Vagina (tissue), 2 donors: Measurements from ENCODE around the gene PTCHD4. TPM values are rescaled to one million over a fixed set of nuclear protein-coding genes. Genes with fewer than 3 reads are reported as not detected.

Source experiments
- DNase-seq, 2 donors: peaks; one replicate each; pipeline ENCODE4 v3.0.0-alpha.2; 2017; ENCODE audit errors: extremely low spot score in 2 of 2
- H3K27ac ChIP-seq: fragments of 200-600 bp; sonication (generic); one replicate; pipeline ENCODE4 v1.5.1; 2019
- H3K27me3 ChIP-seq: fragments of 200-600 bp; sonication (generic); one replicate; pipeline ENCODE4 v1.5.1; 2019
- H3K36me3 ChIP-seq, 2 donors: fragments of 200-600 bp; sonication (generic); one replicate each; pipeline ENCODE4 v1.5.1; 2017 to 2019
- H3K4me1 ChIP-seq: fragments of 200-600 bp; sonication (generic); one replicate; pipeline ENCODE4 v1.5.1; 2019
- H3K4me3 ChIP-seq, 2 donors: fragments of 200-600 bp; sonication (generic); 1 replicate in 1 of 2; 2 replicates in 1 of 2; pipeline ENCODE4 v1.5.1; 2016 to 2019
- H3K9me3 ChIP-seq: fragments of 200-600 bp; sonication (generic); one replicate; pipeline ENCODE4 v1.5.1; 2019
- POLR2A ChIP-seq, 2 donors: fragments of 450-650 bp; IDR thresholded peaks; one replicate each; pipeline ENCODE4 v1.6.1; 2017; ENCODE audit warnings: antibody characterized with exemption in 2 of 2, mild to moderate bottlenecking in 2 of 2, moderate library complexity in 2 of 2
- POLR2AphosphoS5 ChIP-seq, 2 donors: sonication (generic); formaldehyde crosslinking; IDR thresholded peaks; one replicate each; pipeline ENCODE4 v1.9.0; 2017; ENCODE audit warnings: antibody characterized with exemption in 2 of 2, mild to moderate bottlenecking in 2 of 2, low read depth in 1 of 2; ENCODE audit not compliant: insufficient read depth in 1 of 2
- intact Hi-C: fragments of 100-400 bp; cut with DNase I; formaldehyde crosslinking; loops from one replicate; pipeline ENCODE4 v1.15.1; 2023
- total RNA-seq: library from RNA; depleted of rRNA; stranded (reverse); fragments of >200 nt; gene quantifications from one replicate; pipeline ENCODE4 v1.2.3, GENCODE V29; 2016
- TF ChIP-seq, protein P1 (sequence below), 3 experiments: fragments of 450-650 bp in 2 of 3; fragments of 200-600 bp in 1 of 3; sonication (generic) in 1 of 3; IDR thresholded peaks; one replicate each; pipeline ENCODE4 v1.5.1; 2017 to 2019; ENCODE audit warnings: antibody characterized with exemption in 3 of 3, mild to moderate bottlenecking in 2 of 3, moderate library complexity in 2 of 3

Gene PTCHD4
- total RNA-seq, 1 donor from 2014 or later, result not detected

DNA sequence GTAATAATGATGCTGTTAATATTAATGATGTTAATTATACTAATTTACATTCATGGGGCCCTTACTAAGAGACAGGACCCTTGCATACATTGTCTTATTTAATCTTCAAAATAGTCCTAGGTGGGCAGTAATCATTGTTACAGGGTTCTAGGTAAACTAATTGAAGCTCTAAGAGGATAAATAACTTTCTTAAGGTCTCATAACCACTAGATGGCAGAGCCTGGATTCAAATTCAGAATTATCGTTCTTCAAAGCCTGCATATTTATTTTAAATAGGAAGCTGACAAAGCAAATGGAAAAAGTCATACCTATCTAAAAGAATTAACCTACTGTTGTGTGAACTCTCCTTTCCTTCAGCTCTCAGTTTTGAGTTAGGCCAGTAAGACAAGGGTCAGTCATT lies 23.5 kb downstream of the PTCHD4 start:
- no peak for TF ChIP-seq POLR2AphosphoS5 (IDR thresholded peaks at IDR 0.05; ENCODE audit: insufficient read depth in 1 of 2, low read depth in 1 of 2)
- TF ChIP-seq, protein P1, sequence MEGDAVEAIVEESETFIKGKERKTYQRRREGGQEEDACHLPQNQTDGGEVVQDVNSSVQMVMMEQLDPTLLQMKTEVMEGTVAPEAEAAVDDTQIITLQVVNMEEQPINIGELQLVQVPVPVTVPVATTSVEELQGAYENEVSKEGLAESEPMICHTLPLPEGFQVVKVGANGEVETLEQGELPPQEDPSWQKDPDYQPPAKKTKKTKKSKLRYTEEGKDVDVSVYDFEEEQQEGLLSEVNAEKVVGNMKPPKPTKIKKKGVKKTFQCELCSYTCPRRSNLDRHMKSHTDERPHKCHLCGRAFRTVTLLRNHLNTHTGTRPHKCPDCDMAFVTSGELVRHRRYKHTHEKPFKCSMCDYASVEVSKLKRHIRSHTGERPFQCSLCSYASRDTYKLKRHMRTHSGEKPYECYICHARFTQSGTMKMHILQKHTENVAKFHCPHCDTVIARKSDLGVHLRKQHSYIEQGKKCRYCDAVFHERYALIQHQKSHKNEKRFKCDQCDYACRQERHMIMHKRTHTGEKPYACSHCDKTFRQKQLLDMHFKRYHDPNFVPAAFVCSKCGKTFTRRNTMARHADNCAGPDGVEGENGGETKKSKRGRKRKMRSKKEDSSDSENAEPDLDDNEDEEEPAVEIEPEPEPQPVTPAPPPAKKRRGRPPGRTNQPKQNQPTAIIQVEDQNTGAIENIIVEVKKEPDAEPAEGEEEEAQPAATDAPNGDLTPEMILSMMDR (IDR thresholded peaks at IDR 0.05), result no peak
- no peak for TF ChIP-seq POLR2A (IDR thresholded peaks at IDR 0.05)
- no peaks in the 10 kb centered on the region for H3K27me3 ChIP-seq

DNA sequence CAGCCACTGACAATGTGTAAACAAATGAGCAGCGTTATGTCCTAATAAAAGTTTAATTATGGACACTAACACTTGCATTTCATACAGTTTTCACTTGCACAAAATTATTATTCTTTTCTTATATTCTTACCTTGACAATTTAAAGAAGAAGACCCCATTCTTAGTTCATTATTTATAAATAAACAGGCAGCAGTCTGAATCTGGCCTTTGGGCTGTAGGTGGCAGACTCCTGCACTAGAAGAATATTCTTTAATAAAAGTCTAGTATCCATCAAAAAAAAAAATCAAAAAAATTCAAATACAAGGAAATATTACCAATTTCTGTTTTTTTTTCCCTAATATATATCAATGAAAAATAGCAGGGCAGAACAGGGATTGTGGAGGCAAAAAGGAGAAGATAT lies 24.8 kb downstream of the PTCHD4 start:
- Histone ChIP-seq H3K27me3 (no peaks in the 10 kb centered on the region), H3K27ac (no peak overlapping the region), H3K4me3 (no peak overlapping the region), H3K4me1 (no peaks in the 10 kb centered on the region), H3K36me3 (no peaks in the 10 kb centered on the region), H3K9me3 (no peaks in the 10 kb centered on the region)
- intact Hi-C loops, result no loop called here
- TF ChIP-seq POLR2AphosphoS5 (IDR thresholded peaks at IDR 0.05; ENCODE audit: insufficient read depth in 1 of 2, low read depth in 1 of 2) (no peak), POLR2A (IDR thresholded peaks at IDR 0.05) (no peak)
- TF ChIP-seq, protein P1 (IDR thresholded peaks at IDR 0.05), result no peak
- no peak for DNase-seq

More for the DNA sequence above, 23.5 kb downstream of the PTCHD4 start:
- H3K4me1 ChIP-seq, result no peaks in the 10 kb centered on the region
- no peaks in the 10 kb centered on the region for H3K36me3 ChIP-seq
- no peak for DNase-seq
- no peak overlapping the region for H3K4me3 ChIP-seq
- intact Hi-C loops, result no loop called here
- H3K27ac ChIP-seq, result no peak overlapping the region
- no peaks in the 10 kb centered on the region for H3K9me3 ChIP-seq

DNA sequence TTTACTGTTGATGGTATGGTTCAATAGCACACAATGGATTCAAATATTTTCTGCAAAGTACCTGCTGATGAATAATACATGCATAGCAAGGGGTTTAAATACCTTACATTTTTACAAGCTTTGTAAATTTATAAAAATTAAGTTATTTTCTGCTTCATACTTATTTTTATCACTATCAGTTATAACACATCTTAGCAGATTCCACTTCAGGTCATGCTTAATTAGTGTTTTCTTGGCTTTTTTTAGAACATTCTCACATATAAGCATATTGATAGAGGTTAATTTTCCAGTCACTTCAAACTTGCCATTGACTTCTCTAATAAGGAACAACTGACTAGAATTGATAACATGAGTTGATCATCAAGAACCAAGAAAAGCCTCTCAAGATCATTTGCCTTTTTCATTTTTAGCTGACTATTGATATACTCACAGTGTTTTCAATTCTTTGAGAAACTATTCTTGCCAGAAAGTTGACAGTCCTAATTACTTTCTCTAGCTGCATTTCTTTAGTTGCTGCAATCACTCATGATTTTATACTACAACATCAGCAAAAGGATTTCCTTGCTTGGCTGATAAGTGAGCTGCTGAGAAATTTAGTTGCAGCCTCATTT lies 25.8 kb downstream of the PTCHD4 start:
- H3K36me3 ChIP-seq, result no peaks in the 10 kb centered on the region
- TF ChIP-seq, protein P1 (IDR thresholded peaks at IDR 0.05), result no peak
- no peak for TF ChIP-seq POLR2AphosphoS5 (IDR thresholded peaks at IDR 0.05; ENCODE audit: insufficient read depth in 1 of 2, low read depth in 1 of 2)
- no peak overlapping the region for H3K4me3 ChIP-seq
- no peaks in the 10 kb centered on the region for H3K4me1 ChIP-seq
- no peaks in the 10 kb centered on the region for H3K9me3 ChIP-seq
- H3K27ac ChIP-seq, result no peak overlapping the region
- no peak for DNase-seq
- intact Hi-C loops, result no loop called here
- H3K27me3 ChIP-seq, result no peaks in the 10 kb centered on the region

DNA sequence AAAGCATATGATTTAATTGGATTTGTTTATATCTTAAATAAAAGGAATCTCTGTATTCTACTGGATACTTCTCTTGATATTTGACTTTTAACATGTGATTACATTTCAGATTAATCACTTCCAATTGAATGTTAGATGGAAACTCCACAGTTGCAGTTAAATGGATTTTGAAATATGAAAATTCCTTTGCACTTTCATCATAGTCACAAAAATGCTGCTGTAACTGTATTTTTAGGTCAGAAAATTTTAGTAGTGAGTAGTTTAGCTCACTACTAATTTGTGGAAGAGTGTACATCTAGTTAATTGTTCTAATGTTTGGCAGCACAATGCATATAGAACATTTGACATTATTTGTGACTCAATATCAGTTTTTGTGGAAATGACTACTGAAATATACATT lies 26.8 kb downstream of the PTCHD4 start:
- intact Hi-C loops, result no loop called here
- H3K4me1 ChIP-seq, result no peaks in the 10 kb centered on the region
- DNase-seq, result no peak

More for the DNA sequence above, 26.8 kb downstream of the PTCHD4 start:
- no peaks in the 10 kb centered on the region for H3K27me3 ChIP-seq
- H3K4me3 ChIP-seq, result no peak overlapping the region
- no peaks in the 10 kb centered on the region for H3K36me3 ChIP-seq
- TF ChIP-seq POLR2AphosphoS5 (IDR thresholded peaks at IDR 0.05; ENCODE audit: insufficient read depth in 1 of 2, low read depth in 1 of 2) (no peak), POLR2A (IDR thresholded peaks at IDR 0.05) (no peak)
- TF ChIP-seq, protein P1 (IDR thresholded peaks at IDR 0.05), result no peak
- no peak overlapping the region for H3K27ac ChIP-seq
- H3K9me3 ChIP-seq, result no peaks in the 10 kb centered on the region
